ENCODE data around the gene PRR23E. TPM values are rescaled to one million over a fixed set of nuclear protein-coding genes. Genes with fewer than 3 reads are reported as not detected.

PRR23E gene
- total RNA-seq, 3 donors from 2014 or later: not detected

DNA sequence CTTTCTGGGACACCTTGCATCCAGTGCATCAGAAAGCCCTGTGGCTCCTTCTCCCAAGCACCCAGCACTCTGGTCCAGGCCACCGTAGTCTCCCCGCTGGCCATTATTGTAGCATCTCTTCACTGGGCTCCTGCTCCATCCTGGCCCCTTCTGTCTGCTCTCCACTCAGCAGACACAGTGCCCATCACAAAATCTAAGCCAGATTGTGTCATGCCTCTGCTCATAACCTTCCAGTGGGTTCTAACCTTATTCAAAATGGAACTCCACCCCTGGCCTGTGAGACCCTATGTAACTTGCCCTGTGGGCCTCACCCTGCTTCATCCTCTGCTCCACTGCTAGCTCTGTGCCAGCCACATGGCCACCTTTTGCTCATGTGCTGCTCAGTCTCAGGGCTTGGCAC lies 31.7 kb upstream of the PRR23E start:
- no peak for ATAC-seq
- no peak for TF ChIP-seq CTCF (IDR thresholded peaks at IDR 0.05)
- no peak for DNase-seq
- intact Hi-C loops (cut with DNase I, micrococcal nuclease): no loop called here
- H3K4me3 ChIP-seq: no peak overlapping the region
- no peaks in the 10 kb centered on the region for H3K4me1 ChIP-seq (ENCODE audit: low read depth)
- no peaks in the 10 kb centered on the region for H3K36me3 ChIP-seq (ENCODE audit: low read depth)
- H3K9me3 ChIP-seq: no peaks in the 10 kb centered on the region

- Histone ChIP-seq H3K4me1 (ENCODE audit: low read depth) (no peaks in the 10 kb centered on the region), H3K36me3 (ENCODE audit: low read depth) (no peaks in the 10 kb centered on the region), H3K4me3 (no peak overlapping the region), H3K9me3 (no peaks in the 10 kb centered on the region)
- intact Hi-C loops (cut with DNase I, micrococcal nuclease): no loop called here
- no peak for TF ChIP-seq CTCF (IDR thresholded peaks at IDR 0.05)
- ATAC-seq: no peak
- no peak for DNase-seq
Observed at GRCh38 chr3:127161973-127162579, 30.9 kb upstream of the PRR23E start.

DNA sequence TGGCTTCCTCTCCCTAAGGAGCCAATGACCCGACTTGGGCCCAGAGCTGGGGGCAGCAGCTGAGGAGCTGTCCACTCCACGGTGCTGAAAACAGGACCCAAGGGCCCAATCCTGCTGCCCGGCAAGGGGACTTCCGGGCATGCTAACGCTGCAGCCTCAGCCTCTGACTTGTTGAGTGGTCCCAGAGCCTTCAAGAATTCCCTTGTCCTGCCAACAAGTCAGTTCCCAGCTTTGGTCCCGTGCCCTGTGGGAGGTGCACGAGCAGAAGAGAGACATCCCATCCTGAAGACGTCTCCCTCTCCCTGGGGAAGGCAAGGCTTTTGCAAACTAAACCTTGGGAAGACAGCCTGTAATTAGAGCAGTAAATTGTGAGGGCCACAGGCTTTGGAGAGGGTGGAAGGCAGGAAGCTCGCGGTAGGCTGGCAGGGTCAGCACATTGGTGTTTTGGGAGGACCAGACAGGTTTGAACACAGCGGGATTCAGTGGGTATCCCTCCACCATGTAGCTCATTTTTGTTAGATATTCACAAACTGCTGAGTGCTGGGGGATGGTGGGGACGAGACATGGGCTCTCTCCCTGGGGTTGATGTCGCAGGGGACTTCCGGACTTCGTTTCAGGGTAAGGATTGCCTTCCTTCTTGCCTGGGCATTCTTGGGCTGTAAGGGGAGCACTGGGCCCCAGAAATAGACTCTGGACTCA lies 29.8 kb upstream of the PRR23E start:
- no peak for DNase-seq
- Histone ChIP-seq H3K4me1 (ENCODE audit: low read depth) (no peaks in the 10 kb centered on the region), H3K4me3 (no peak overlapping the region), H3K36me3 (ENCODE audit: low read depth) (no peaks in the 10 kb centered on the region), H3K9me3 (no peaks in the 10 kb centered on the region)
- no peak for ATAC-seq
- intact Hi-C loops (cut with DNase I, micrococcal nuclease): no loop called here
- no peak for TF ChIP-seq CTCF (IDR thresholded peaks at IDR 0.05)

DNA sequence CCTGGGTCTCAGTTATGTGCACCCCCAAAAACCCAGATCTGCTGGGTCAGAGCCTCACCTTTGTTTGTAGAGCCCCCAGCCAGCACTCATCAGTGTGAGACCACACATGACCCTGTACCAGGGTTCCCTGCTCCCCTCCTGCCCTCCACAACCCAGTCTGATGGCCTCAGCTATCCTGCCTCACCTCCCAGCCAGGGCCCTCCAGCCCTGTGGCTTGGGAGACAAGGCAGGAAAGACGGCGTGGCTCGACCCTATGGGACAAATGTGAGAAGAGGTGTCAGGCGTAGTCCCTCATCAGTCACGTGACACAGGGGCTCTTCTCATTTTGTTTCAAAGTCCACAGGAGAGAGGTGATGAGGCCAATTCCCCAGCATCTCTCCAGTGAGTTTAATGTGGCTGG lies 28.3 kb upstream of the PRR23E start:
- Histone ChIP-seq H3K4me3 (no peak overlapping the region), H3K36me3 (ENCODE audit: low read depth) (no peaks in the 10 kb centered on the region), H3K9me3 (no peaks in the 10 kb centered on the region), H3K4me1 (ENCODE audit: low read depth) (no peaks in the 10 kb centered on the region)
- no peak for DNase-seq
- no peak for TF ChIP-seq CTCF (IDR thresholded peaks at IDR 0.05)
- ATAC-seq: no peak
- intact Hi-C loops (cut with DNase I, micrococcal nuclease): no loop called here

DNA sequence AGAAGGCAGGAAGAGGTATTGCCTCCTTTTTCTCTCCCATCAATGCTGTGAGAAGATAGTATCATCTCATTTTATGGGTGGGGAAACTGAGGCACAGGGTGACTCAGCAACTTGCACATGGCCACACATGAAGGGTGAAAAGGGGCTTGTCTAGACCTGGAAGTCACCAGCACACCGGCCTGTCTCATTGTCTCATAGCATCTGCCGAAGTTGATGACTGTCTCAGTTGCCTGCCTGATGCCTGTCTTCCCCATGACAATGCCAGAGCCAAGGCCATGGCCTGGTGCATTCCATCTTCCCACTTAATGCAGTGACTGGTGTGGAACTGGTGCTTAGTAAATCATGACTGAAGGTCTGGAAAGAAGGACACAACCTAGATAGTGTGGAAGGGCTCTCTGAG lies 27.9 kb upstream of the PRR23E start:
- Histone ChIP-seq H3K36me3 (ENCODE audit: low read depth) (no peaks in the 10 kb centered on the region), H3K4me3 (no peak overlapping the region), H3K4me1 (ENCODE audit: low read depth) (no peaks in the 10 kb centered on the region), H3K9me3 (no peaks in the 10 kb centered on the region)
- intact Hi-C loops (cut with DNase I, micrococcal nuclease): no loop called here
- DNase-seq: no peak
- no peak for ATAC-seq
- no peak for TF ChIP-seq CTCF (IDR thresholded peaks at IDR 0.05)
